Chondrocyte (in vitro differentiated cells): ENCODE measurements around the gene SEMA3B. TPM values are rescaled to one million over a fixed set of nuclear protein-coding genes. Genes with fewer than 3 reads are reported as not detected.

ENCODE experiments used
- DNase-seq: peaks from one replicate; pipeline ENCODE4 v3.0.0; 2021; ENCODE audit warnings: mixed read lengths, low spot score
- H3K27ac Mint-ChIP-seq: one replicate; pipeline ENCODE4 v1.8.0; 2021; ENCODE audit warnings: mild to moderate bottlenecking, moderate library complexity, mixed read lengths; ENCODE audit not compliant: unreplicated experiment
- H3K27me3 Mint-ChIP-seq: 2 replicates; pipeline ENCODE4 v1.8.0; 2021; ENCODE audit warnings: low read depth, mixed read lengths
- H3K36me3 Mint-ChIP-seq: 2 replicates; pipeline ENCODE4 v1.8.0; 2021; ENCODE audit warnings: low read depth, mixed read lengths
- H3K4me1 Mint-ChIP-seq: 2 replicates; pipeline ENCODE4 v1.8.0; 2021; ENCODE audit warnings: low read depth, mild to moderate bottlenecking, mixed read lengths
- H3K4me3 Mint-ChIP-seq: one replicate; pipeline ENCODE4 v1.8.0; 2021; ENCODE audit warnings: mild to moderate bottlenecking, moderate library complexity, mixed read lengths; ENCODE audit not compliant: unreplicated experiment
- H3K9me3 Mint-ChIP-seq: 2 replicates; pipeline ENCODE4 v1.8.0; 2021; ENCODE audit warnings: low read depth, mixed read lengths
- total RNA-seq: library from RNA; stranded (reverse); gene quantifications from 3 replicates; pipeline ENCODE4 v1.2.1, GENCODE V29; 2021
- TF ChIP-seq, protein P1 (sequence below): fragments of 200-600 bp; sonication (generic); IDR thresholded peaks from 2 replicates; pipeline ENCODE4 v1.5.0; 2021; ENCODE audit warnings: antibody characterized with exemption, mild to moderate bottlenecking, moderate library complexity

SEMA3B gene
- total RNA-seq, 1 donor from 2014 or later = 16.4 TPM

DNA sequence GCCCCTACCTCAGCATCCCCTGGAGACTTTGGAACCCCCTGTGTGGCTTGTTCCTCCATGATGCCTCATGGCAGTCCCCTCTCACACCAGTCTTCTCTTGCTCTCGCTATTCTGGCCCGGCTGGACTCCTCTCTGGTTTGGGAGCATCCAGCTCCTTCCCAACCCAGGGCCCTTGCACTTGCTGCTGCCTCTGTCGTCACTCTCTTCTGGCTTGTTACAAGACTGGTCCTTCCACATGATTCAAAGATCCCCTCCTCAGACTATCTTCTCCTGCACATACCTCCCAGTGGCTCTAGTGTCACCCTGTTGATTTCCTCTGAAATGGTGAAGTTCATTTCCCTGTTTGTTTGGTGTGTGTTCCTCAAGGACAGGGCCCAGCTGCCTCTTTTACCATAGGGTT lies 39.5 kb upstream of the SEMA3B start:
- Mint-ChIP-seq H3K4me1 (peaks cover 22% of the 10 kb centered on the region), H3K4me3 (no peak overlapping the region)

DNA sequence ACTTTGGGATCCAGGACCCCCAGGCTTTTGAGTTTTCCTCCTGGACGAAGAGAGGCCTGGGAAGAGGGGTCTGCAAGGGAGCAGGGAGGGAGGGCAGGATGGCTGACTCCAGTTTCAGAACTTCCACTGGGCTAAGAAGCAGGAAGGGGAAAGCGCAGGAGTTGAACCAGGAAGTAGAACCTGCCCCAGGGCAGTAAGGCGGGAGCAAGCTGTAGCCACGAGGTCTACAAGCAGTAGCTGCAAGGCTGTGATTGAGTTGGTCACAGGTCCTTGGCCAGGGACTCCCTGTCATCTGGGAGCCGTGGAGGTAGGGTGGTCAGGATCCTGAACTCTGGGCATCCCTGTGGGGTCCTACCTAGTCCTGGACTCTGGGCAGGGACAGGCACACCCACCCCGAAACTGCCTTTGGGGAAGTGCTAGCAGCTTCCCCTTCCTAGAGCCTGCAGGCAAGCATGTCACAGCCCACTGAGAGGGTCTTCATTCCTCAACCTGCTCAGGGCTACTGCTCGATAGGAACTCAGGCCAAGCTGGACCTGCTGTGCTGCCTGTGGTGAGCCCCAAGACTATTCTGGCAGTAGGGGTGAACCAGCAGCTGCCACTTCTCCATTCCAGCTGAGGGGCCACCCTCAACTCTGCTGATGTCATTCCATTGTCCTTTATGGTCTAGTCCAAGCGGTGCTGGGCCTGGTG lies 38.7 kb upstream of the SEMA3B start:
- Mint-ChIP-seq H3K27me3 (no peaks in the 10 kb centered on the region), H3K4me3 (no peak overlapping the region), H3K36me3 (no peaks in the 10 kb centered on the region), H3K4me1 (peaks cover 22% of the 10 kb centered on the region), H3K9me3 (no peaks in the 10 kb centered on the region), H3K27ac (no peak overlapping the region)
- TF ChIP-seq, protein P1, sequence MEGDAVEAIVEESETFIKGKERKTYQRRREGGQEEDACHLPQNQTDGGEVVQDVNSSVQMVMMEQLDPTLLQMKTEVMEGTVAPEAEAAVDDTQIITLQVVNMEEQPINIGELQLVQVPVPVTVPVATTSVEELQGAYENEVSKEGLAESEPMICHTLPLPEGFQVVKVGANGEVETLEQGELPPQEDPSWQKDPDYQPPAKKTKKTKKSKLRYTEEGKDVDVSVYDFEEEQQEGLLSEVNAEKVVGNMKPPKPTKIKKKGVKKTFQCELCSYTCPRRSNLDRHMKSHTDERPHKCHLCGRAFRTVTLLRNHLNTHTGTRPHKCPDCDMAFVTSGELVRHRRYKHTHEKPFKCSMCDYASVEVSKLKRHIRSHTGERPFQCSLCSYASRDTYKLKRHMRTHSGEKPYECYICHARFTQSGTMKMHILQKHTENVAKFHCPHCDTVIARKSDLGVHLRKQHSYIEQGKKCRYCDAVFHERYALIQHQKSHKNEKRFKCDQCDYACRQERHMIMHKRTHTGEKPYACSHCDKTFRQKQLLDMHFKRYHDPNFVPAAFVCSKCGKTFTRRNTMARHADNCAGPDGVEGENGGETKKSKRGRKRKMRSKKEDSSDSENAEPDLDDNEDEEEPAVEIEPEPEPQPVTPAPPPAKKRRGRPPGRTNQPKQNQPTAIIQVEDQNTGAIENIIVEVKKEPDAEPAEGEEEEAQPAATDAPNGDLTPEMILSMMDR = no peak
- DNase-seq = no peak

More for the DNA sequence above, 39.5 kb upstream of the SEMA3B start:
- Mint-ChIP-seq H3K36me3 (no peaks in the 10 kb centered on the region), H3K27ac (no peak overlapping the region), H3K27me3 (peaks cover 4% of the 10 kb centered on the region), H3K9me3 (no peaks in the 10 kb centered on the region)
- DNase-seq = no peak
- TF ChIP-seq, protein P1 = no peak

DNA sequence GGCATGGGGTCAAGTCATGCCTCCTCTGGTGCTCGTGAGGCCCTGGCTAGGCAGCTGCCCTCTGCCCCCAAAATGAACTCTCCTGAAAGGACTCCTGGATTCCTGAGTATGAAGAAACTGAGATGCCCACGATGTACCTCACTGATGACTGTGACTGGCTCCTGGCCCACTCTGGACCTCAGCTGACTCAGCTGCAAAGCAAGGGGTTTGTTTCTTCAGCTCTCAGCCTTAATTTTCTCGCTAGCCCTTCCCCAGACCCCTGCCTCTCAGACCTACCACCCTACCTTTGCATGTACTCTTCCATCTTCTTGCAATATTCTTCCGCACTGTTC lies 38.2 kb upstream of the SEMA3B start:
- no peak overlapping the region for H3K27ac Mint-ChIP-seq
- H3K4me1 Mint-ChIP-seq = peaks cover 27% of the 10 kb centered on the region
- H3K27me3 Mint-ChIP-seq = no peaks in the 10 kb centered on the region
- no peaks in the 10 kb centered on the region for H3K9me3 Mint-ChIP-seq
- H3K36me3 Mint-ChIP-seq = no peaks in the 10 kb centered on the region
- TF ChIP-seq, protein P1 = no peak
- H3K4me3 Mint-ChIP-seq = no peak overlapping the region
- no peak for DNase-seq

DNA sequence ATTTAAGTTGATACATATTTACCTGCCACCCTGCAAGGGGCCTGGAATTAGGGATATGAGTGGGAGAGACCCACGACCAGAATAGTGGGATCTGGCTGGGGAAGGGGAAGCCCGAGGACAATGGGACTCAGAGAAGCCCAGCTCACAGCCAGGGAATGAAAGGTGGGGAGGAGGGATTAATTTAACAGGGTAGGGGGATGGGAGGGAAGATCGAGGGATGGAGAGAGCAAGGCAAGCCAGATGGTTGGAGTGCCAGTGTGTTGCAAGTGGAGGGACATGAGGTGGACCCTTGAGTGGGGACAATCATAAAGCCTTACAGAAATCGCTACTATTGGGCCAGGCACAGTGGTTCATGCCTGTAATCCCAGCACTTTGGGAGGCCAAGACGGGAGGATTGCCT lies 37.4 kb upstream of the SEMA3B start:
- H3K4me3 Mint-ChIP-seq = no peak overlapping the region
- DNase-seq = no peak
- H3K36me3 Mint-ChIP-seq = peaks cover 2% of the 10 kb centered on the region
- H3K4me1 Mint-ChIP-seq = peaks cover 21% of the 10 kb centered on the region
- H3K9me3 Mint-ChIP-seq = no peaks in the 10 kb centered on the region
- no peaks in the 10 kb centered on the region for H3K27me3 Mint-ChIP-seq
- TF ChIP-seq, protein P1 = no peak
- H3K27ac Mint-ChIP-seq = no peak overlapping the region

DNA sequence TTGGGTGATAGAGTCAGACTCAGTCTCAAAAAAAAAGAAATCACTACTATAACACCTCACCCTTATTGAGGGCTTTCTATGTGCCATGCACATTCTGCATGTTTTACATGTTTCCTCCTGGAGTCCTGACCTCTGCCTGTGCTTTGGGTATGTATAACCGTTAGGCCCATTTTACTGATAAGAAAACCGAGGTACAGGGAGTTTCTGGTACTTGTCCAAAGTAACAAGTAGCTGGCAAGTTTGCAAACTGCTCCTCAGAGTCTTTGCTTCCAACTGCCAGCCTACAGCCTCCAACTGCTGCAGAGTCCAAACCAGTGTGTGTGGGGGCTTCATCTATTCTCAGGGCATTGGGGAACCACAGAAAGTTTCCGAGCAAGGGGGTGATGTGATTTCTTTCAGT lies 36.6 kb upstream of the SEMA3B start:
- peaks cover 16% of the 10 kb centered on the region for H3K4me1 Mint-ChIP-seq
- H3K9me3 Mint-ChIP-seq = no peaks in the 10 kb centered on the region
- H3K27ac Mint-ChIP-seq = no peak overlapping the region
- peaks cover 2% of the 10 kb centered on the region for H3K36me3 Mint-ChIP-seq
- TF ChIP-seq, protein P1 = no peak
- H3K27me3 Mint-ChIP-seq = no peaks in the 10 kb centered on the region
- no peak for DNase-seq
- no peak overlapping the region for H3K4me3 Mint-ChIP-seq
